ENCODE measurements around the gene IQCE.

GRCh38 chr7:2611401-2611800 is 52.6 kb downstream of the IQCE start:
- TF ChIP-seq CTCF (IDR thresholded peaks at IDR 0.05) (no peak), EP300 (IDR thresholded peaks at IDR 0.05) (no peak), POLR2A (IDR thresholded peaks at IDR 0.05) (no peak)
